GM12864 (cell line): ENCODE results near the gene AGBL2.
"Not testable (repeated sequence)": the region's sequence is repeated elsewhere in the genome, so short reads cannot be mapped to it uniquely, and the experiment has no call there.

Source experiments
- DNase-seq: peaks from one replicate; pipeline ENCODE4 v3.0.0-alpha.2; 2011; ENCODE audit warnings: low read depth
- H3K4me3 ChIP-seq: 2 replicates; pipeline ENCODE4 v1.5.1; 2011; ENCODE audit warnings: mild to moderate bottlenecking, low read depth, low read length, control low read depth
- TF ChIP-seq, protein P1 (sequence below): IDR thresholded peaks from 2 replicates; pipeline ENCODE4 v1.5.1; 2011; ENCODE audit warnings: low read depth, mild to moderate bottlenecking, moderate library complexity, low read length, control low read depth, inconsistent platforms; ENCODE audit errors: missing control alignments

The AGBL2 gene

DNA sequence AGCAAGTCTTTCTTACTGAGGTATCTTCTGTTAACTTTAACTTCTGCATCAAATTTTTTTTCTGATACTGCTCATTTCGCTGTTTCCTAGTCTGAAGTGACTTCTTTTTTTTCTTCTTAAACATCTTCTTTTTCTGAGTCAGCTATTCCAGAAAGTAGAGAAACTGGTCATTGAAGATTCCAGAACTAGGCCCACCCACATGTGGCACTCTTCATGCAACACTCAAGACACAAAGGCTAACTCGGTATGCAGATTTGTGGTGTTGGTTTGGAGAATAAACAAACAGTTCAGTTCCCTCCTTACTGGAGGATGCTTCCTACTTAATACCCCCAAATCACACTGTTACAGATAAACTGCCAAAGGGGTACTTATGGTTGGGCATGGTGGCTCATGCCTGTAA, 47.6 kb downstream of the AGBL2 start:
- no peak for DNase-seq
- no peak overlapping the region for H3K4me3 ChIP-seq
- TF ChIP-seq, protein P1, sequence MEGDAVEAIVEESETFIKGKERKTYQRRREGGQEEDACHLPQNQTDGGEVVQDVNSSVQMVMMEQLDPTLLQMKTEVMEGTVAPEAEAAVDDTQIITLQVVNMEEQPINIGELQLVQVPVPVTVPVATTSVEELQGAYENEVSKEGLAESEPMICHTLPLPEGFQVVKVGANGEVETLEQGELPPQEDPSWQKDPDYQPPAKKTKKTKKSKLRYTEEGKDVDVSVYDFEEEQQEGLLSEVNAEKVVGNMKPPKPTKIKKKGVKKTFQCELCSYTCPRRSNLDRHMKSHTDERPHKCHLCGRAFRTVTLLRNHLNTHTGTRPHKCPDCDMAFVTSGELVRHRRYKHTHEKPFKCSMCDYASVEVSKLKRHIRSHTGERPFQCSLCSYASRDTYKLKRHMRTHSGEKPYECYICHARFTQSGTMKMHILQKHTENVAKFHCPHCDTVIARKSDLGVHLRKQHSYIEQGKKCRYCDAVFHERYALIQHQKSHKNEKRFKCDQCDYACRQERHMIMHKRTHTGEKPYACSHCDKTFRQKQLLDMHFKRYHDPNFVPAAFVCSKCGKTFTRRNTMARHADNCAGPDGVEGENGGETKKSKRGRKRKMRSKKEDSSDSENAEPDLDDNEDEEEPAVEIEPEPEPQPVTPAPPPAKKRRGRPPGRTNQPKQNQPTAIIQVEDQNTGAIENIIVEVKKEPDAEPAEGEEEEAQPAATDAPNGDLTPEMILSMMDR, result no peak

DNA sequence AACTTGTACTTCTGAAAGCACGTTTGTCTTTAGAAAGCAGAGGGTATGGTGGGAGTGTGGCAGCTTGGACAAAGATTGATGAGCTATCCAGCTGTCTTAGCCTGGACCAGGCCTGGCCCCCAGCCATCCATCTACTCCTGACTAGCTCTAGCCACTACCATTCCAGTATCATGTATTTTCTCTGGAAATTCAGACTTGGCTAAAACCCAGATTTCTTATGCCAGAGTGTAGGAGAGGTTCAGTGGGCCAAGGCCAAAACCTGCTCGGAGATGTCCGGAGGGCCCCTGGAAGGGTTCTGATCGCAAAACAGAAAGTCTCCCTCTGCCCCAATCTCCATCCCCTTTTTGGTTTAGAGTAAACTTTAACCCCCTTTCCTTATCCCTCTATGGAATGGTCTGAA, 48.0 kb downstream of the AGBL2 start:
- no peak for DNase-seq
- TF ChIP-seq, protein P1, result no peak
- H3K4me3 ChIP-seq, result no peak overlapping the region

DNA sequence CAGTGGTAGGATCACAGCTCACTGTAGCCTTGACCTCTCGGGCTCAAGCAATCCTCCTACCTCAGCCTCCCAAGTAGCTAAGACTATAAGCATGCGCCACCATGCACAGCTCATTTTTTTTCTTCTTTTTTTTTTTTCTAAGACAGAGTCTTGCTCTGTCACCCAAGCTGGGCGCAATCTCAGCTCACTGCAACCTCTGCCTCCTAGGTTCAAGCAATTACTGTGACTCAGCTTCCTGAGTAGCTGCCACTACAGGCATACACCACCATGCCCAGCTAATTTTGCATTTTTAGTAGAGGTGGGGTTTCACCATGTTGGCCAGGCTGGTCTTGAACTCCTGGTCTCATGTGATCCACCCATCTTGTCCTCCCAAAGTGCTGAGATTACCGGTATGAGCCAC, 50.2 kb downstream of the AGBL2 start:
- not testable (repeated sequence) for H3K4me3 ChIP-seq, DNase-seq

DNA sequence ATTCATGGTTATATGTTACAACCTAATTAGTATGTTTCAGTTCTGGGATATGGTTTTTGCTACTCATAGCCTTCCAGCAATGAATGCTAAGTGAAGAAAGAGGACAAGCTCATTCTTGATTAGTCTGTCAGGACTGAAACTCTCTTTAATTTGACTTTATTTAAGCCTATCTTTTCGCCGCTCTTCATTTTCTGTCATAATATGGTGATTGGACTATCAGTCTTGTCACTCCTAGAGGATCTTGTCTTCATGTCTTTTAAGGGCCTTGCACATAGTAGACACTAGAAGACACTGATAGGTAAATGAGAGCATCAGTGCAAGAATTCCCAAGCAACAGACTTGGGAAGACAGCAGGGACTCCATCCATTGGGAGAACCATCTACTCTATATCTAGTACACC, 53.9 kb downstream of the AGBL2 start:
- DNase-seq, result no peak
- TF ChIP-seq, protein P1, result no peak

DNA sequence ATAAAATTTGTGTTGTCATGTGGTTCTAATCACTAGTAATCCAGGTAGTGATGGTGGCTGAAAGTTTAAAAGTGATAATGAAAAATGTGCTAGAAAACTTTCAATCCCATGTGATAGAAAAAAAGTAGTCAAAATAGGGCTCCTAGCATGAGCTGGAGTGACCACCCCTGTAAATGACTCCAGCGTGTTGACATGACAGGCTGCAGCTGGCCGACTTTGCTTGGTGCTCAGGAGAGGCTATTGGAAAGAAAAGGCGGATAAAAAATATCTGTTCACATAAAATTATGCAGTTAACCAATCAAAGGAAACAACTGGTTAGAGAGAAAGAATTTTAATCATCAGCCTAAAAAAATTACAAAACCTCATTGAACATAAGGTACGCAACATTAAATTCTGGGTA, 55.9 kb downstream of the AGBL2 start:
- no peak for DNase-seq
- TF ChIP-seq, protein P1, result no peak
- H3K4me3 ChIP-seq, result no peak overlapping the region

More for the DNA sequence above, 53.9 kb downstream of the AGBL2 start:
- H3K4me3 ChIP-seq, result no peak overlapping the region

DNA sequence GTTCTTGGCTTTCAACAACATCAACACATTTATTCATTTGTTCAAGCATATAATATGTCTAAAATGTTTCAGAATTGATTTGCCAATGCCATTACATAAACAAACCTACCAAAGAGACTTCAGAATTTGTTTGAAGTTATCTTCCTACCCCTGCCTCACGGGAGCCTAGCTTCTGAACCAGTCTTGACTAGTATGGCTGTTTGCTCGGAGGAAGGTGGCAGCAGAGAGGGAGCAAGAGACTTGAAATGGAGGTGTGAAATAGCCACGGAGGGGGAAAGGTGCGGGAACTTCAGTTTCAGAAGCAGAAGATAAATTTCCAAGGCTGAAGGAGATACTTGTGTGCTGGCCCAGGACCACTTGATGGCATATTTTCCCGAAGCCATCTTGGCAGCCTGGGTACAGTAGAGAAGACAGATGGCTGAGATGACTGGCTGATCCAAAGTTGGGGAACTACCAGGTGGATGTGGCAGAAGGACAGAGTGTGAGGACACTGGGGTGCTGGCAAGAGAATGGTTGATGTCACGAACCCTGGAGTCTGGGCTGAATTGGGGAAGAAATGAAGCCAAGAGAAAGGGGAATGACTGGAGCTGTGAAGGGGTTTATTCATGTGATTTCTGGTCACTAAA, 58.8 kb downstream of the AGBL2 start:
- DNase-seq, result no peak
- no peak overlapping the region for H3K4me3 ChIP-seq
- TF ChIP-seq, protein P1, result no peak

DNA sequence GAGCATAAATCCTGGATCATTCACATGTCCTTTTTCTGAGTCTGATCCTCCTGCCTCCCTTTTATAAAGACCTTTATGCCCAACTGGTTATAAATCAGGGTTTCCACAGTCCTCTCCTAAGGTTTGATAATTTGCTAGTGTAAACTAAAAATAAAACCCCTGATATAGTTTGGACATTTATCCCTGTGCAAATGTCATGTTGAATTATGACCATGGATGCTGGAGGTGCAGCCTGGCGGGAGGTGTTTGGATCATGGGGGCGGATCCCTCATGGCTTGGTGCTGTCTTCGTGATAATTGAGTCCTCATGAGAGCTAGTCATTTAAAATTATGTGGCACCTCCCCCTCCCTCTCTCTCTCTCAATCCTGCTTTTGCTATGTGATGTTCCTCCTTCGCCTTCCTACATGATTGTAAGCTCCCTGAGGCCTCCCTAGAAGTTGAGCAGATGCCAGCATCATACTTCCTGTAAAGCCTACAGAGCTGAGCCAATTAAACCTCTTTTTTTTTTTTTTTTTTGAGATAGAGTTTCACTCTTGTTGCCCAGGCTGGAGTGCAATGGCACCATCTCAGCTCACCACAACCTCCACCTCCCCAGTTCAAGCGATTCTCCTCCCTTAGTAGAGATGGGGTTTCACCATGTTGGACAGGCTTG, 63.2 kb downstream of the AGBL2 start:
- no peak overlapping the region for H3K4me3 ChIP-seq
- DNase-seq, result no peak
- TF ChIP-seq, protein P1, result no peak
